Cortex of kidney (tissue), 1 donor: ENCODE measurements around the gene OR51S1.
"Not testable (repeated sequence)": the region's sequence is repeated elsewhere in the genome, so short reads cannot be mapped to it uniquely, and the experiment has no call there.

Source experiments
- DNase-seq: peaks from one replicate; lab custom pipeline; 2025; lab: John Stamatoyannopoulos, UW

The OR51S1 gene

DNA sequence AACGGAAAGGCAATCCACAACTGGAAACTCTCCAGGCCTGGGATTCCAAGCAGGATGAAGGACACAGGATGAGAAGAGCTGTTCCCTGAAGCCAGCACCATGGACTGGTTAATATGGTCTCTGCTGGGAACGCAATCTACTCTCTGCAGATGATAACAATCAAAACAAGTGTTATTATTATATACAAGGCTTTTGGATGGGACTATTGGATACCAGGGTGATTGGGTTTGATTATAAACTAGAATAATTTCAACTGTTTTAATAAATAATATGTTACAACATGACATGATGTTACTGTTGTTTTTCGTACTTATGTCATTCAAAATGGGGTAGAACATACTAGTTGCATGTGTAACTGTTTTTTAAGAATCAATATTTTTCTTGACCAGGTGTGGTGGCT lies 44.7 kb downstream of the OR51S1 start, which contains the start of gene OR52R1:
Gene OR52R1 (minus strand): TSS at position 101 of the 400 bp plus-strand sequence. CDS start 0 bp downstream, at position 101.
- no peak for DNase-seq

DNA sequence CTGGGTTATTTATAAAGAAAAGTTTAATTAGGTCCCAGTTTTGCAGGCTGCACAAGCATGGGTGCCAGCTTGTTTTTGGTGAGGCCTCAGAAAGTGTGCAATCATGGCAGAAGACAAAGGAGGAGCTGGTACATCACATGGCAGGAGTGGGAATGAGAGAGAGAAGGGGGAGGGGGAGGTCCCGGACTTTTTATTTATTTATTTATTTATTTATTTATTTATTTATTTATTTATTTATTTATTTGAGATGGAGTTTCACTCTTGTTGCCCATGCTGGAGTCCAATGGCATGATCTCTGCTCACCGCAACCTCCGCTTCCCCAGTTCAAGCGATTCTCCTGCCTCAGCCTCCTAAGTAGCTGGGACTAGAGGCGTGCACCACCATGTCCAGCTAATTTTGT lies 47.7 kb downstream of the OR51S1 start:
- DNase-seq = not testable (repeated sequence)

DNA sequence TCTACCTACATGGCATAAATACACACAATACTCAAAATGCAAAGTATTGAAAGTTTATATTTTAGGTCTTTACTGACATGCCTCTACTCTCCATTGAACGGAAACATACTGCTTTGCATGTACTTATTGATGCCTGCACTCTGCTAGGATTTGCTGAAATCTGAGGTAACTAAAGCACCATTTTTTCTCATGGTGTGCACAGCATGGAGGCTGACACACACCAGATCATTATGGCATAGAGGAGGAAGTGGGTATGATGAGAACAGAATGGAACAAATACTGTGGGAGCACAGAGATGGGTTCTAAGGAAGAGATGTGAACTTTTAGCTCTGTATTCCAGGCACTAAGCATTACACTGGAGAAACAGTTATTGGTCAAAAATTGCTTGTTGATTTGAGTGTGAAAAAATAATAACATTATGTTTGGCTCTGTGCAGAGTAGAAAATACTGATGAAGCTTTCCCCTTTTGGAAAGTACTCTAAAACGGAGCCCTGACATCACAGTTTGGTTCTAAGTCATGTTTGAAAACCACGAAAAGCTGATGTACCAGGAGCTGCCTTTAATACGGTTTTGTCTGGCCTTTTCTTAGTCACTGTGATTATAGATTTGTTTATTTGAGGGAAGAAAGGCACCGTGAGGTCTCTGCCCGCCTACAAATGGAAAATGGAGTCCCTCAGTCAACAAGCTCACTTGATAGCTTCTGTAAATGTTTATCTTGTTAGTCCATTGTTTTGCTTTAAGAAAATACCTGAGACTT lies 50.4 kb downstream of the OR51S1 start:
- DNase-seq = no peak
